HEK293 (cell line): ENCODE measurements around the gene PCDH18.

ENCODE experiments used
- CTCF ChIA-PET: fragments of 350-600 bp; formaldehyde crosslinking; extraction: SDS; loops from one replicate; lab custom pipeline; 2021; ENCODE audit warnings: antibody characterized with exemption; lab: Yijun Ruan, JAX
- POLR2A ChIA-PET: fragments of 300-600 bp; formaldehyde crosslinking; extraction: SDS; loops from one replicate; lab custom pipeline; 2020; ENCODE audit warnings: antibody characterized with exemption, inconsistent platforms; lab: Yijun Ruan, JAX
- H3K27ac ChIP-seq: fragments of 200-500 bp; sonication (Bioruptor generic); 2 replicates; pipeline ENCODE4 v1.5.1; 2014; ENCODE audit warnings: low read depth, low read length, control low read depth, inconsistent platforms; ENCODE audit errors: extremely low read depth
- H3K36me3 ChIP-seq, 2 experiments: fragments of 200-500 bp in 1 of 2; sonication (Bioruptor generic) in 1 of 2; 1 replicate in 1 of 2; 2 replicates in 1 of 2; pipeline ENCODE4 v1.5.1; 2014 to 2017; ENCODE audit warnings: inconsistent platforms in 2 of 2, low read length in 2 of 2; ENCODE audit not compliant: control insufficient read depth in 2 of 2, insufficient read depth in 1 of 2
- H3K4me1 ChIP-seq: fragments of 200-500 bp; sonication (Bioruptor generic); 2 replicates; pipeline ENCODE4 v1.5.1; 2014; ENCODE audit warnings: mild to moderate bottlenecking, low read length, inconsistent platforms; ENCODE audit not compliant: control insufficient read depth, insufficient read depth
- H3K4me3 ChIP-seq: 2 replicates; pipeline ENCODE4 v1.5.1; 2011; ENCODE audit warnings: low read depth, mild to moderate bottlenecking, control low read depth, low read length, moderate library complexity
- H3K9me3 ChIP-seq: fragments of 200-500 bp; sonication (Bioruptor generic); 2 replicates; pipeline ENCODE4 v1.5.1; 2014; ENCODE audit warnings: low read depth, low read length, inconsistent platforms; ENCODE audit not compliant: control insufficient read depth, insufficient read depth
- ATF2 ChIP-seq: fragments of 450-650 bp; formaldehyde crosslinking; IDR thresholded peaks from 2 replicates; pipeline ENCODE4 v1.5.1; 2016; ENCODE audit warnings: missing biosample characterization, missing genetic modification characterization, low read depth
- HOXA7 ChIP-seq: sonication (generic); formaldehyde crosslinking; IDR thresholded peaks from 2 replicates; pipeline ENCODE4 v1.8.1; 2022; ENCODE audit warnings: missing genetic modification reagents, borderline replicate concordance
- MZF1 ChIP-seq: fragments of 450-650 bp; formaldehyde crosslinking; IDR thresholded peaks from 2 replicates; pipeline ENCODE4 v1.5.1; 2017; ENCODE audit warnings: missing biosample characterization, missing genetic modification characterization, borderline replicate concordance
- SALL2 ChIP-seq: fragments of 450-650 bp; formaldehyde crosslinking; IDR thresholded peaks from 2 replicates; pipeline ENCODE4 v1.5.0; 2017; ENCODE audit warnings: missing biosample characterization, mild to moderate bottlenecking, missing genetic modification characterization, borderline replicate concordance
- ZBTB1 ChIP-seq: fragments of 450-650 bp; formaldehyde crosslinking; IDR thresholded peaks from 2 replicates; pipeline ENCODE4 v1.5.1; 2016; ENCODE audit warnings: missing biosample characterization, missing genetic modification characterization
- ZBTB10 ChIP-seq: fragments of 450-650 bp; formaldehyde crosslinking; IDR thresholded peaks from 2 replicates; pipeline ENCODE4 v1.5.1; 2016; ENCODE audit warnings: missing biosample characterization, missing genetic modification characterization
- ZBTB20 ChIP-seq: fragments of 450-650 bp; formaldehyde crosslinking; IDR thresholded peaks from 2 replicates; pipeline ENCODE4 v1.5.1; 2016; ENCODE audit warnings: missing biosample characterization, missing genetic modification characterization
- ZBTB6 ChIP-seq: fragments of 450-650 bp; formaldehyde crosslinking; IDR thresholded peaks from 2 replicates; pipeline ENCODE4 v1.5.1; 2017; ENCODE audit warnings: missing biosample characterization, missing genetic modification characterization
- ZNF184 ChIP-seq: fragments of 450-650 bp; IDR thresholded peaks from 2 replicates; pipeline ENCODE4 v1.5.1; 2018; ENCODE audit warnings: missing biosample characterization, mild to moderate bottlenecking, missing genetic modification characterization
- ZNF23 ChIP-seq: fragments of 450-650 bp; formaldehyde crosslinking; IDR thresholded peaks from 2 replicates; pipeline ENCODE4 v1.5.1; 2016; ENCODE audit warnings: missing biosample characterization, missing genetic modification characterization, borderline replicate concordance
- ZNF350 ChIP-seq: fragments of 450-650 bp; formaldehyde crosslinking; IDR thresholded peaks from 2 replicates; pipeline ENCODE4 v1.5.0; 2017; ENCODE audit warnings: missing biosample characterization, mild to moderate bottlenecking, missing genetic modification characterization
- ZNF354C ChIP-seq: fragments of 450-650 bp; formaldehyde crosslinking; IDR thresholded peaks from 2 replicates; pipeline ENCODE4 v1.5.1; 2016; ENCODE audit warnings: missing biosample characterization, missing genetic modification characterization, low read depth, borderline replicate concordance
- ZNF404 ChIP-seq: fragments of 450-650 bp; formaldehyde crosslinking; IDR thresholded peaks from 2 replicates; pipeline ENCODE4 v1.5.1; 2017; ENCODE audit warnings: missing biosample characterization, missing genetic modification characterization
- ZNF626 ChIP-seq: fragments of 450-650 bp; sonication (Bioruptor Pico); formaldehyde crosslinking; IDR thresholded peaks from 2 replicates; pipeline ENCODE4 v1.5.1; 2018; ENCODE audit warnings: missing biosample characterization, missing genetic modification characterization, inconsistent platforms
- ZNF664 ChIP-seq: fragments of 450-650 bp; formaldehyde crosslinking; IDR thresholded peaks from 2 replicates; pipeline ENCODE4 v1.5.1; 2016; ENCODE audit warnings: missing biosample characterization, missing genetic modification characterization
- ZNF837 ChIP-seq: fragments of 450-650 bp; formaldehyde crosslinking; IDR thresholded peaks from 2 replicates; pipeline ENCODE4 v1.5.1; 2016; ENCODE audit warnings: missing biosample characterization, missing genetic modification characterization
- ZSCAN23 ChIP-seq: fragments of 450-650 bp; formaldehyde crosslinking; IDR thresholded peaks from 2 replicates; pipeline ENCODE4 v1.5.1; 2016; ENCODE audit warnings: missing biosample characterization, missing genetic modification characterization
- TF ChIP-seq, protein P1 (sequence below): fragments of 450-650 bp; formaldehyde crosslinking; IDR thresholded peaks from 2 replicates; pipeline ENCODE4 v1.5.1; 2016; ENCODE audit warnings: missing biosample characterization, missing genetic modification characterization
- TF ChIP-seq, protein P2 (sequence below): fragments of 450-650 bp; formaldehyde crosslinking; IDR thresholded peaks from 2 replicates; pipeline ENCODE4; 2016; ENCODE audit warnings: missing biosample characterization, missing genetic modification characterization
- TF ChIP-seq, protein P3 (sequence below): fragments of 450-650 bp; formaldehyde crosslinking; IDR thresholded peaks from 2 replicates; pipeline ENCODE4 v1.5.1; 2016; ENCODE audit warnings: missing biosample characterization, missing genetic modification characterization

Gene PCDH18

GRCh38 chr4:137471895-137472294 lies 60.4 kb downstream of the PCDH18 start:
- TF ChIP-seq SALL2 (no peak), ZNF23 (tag by site-specific recombination) (no peak), ZNF626 (tag by site-specific recombination) (no peak)

DNA sequence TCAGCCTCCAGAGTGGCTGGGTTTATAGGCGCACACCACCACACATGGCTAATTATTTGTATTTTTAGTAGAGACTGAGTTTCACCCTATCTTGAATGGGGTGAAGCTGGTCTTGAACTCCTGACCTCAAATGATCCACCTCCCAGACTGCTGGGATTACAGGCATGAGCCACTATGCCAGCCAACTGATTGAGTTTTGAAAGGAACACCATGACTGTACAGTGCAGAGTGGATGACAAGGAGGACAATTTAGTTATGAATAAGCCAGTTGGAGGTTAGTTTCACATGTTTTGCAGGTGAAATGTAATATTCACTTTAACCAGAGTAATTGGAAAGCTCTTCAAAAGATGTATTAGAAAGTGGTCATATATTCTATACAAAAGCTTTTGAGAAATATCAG lies 60.8 kb downstream of the PCDH18 start:
- POLR2A ChIA-PET = no interaction called here
- Histone ChIP-seq H3K4me3 (no peak overlapping the region), H3K36me3 (no peaks in the 10 kb centered on the region), H3K27ac (no peak overlapping the region), H3K9me3 (no peaks in the 10 kb centered on the region), H3K4me1 (0 out of 2 replicates have a peak, but pooled peaks cover 3% of the 10 kb centered on the region)
- CTCF ChIA-PET = no interaction called here
- TF ChIP-seq ZBTB1 (tag by site-specific recombination) (no peak), ZNF837 (tag by site-specific recombination) (no peak), ZNF404 (no peak), HOXA7 (CRISPR knock-in tag) (no peak), ZNF184 (no peak), ZNF23 (tag by site-specific recombination) (no peak), ZNF350 (no peak), ZBTB20 (tag by site-specific recombination) (no peak), ATF2 (tag by site-specific recombination) (no peak)
- TF ChIP-seq, protein P1, sequence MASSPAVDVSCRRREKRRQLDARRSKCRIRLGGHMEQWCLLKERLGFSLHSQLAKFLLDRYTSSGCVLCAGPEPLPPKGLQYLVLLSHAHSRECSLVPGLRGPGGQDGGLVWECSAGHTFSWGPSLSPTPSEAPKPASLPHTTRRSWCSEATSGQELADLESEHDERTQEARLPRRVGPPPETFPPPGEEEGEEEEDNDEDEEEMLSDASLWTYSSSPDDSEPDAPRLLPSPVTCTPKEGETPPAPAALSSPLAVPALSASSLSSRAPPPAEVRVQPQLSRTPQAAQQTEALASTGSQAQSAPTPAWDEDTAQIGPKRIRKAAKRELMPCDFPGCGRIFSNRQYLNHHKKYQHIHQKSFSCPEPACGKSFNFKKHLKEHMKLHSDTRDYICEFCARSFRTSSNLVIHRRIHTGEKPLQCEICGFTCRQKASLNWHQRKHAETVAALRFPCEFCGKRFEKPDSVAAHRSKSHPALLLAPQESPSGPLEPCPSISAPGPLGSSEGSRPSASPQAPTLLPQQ = no peak
- TF ChIP-seq, protein P2, sequence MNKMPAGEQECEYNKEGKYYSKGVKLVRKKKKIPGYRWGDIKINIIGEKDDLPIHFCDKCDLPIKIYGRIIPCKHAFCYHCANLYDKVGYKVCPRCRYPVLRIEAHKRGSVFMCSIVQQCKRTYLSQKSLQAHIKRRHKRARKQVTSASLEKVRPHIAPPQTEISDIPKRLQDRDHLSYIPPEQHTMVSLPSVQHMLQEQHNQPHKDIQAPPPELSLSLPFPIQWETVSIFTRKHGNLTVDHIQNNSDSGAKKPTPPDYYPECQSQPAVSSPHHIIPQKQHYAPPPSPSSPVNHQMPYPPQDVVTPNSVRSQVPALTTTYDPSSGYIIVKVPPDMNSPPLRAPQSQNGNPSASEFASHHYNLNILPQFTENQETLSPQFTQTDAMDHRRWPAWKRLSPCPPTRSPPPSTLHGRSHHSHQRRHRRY = no peak

More at GRCh38 chr4:137471895-137472294, 60.4 kb downstream of the PCDH18 start:
- POLR2A ChIA-PET = no interaction called here
- Histone ChIP-seq H3K27ac (no peak overlapping the region), H3K36me3 (no peaks in the 10 kb centered on the region), H3K9me3 (no peaks in the 10 kb centered on the region), H3K4me3 (no peak overlapping the region), H3K4me1 (0 out of 2 replicates have a peak, but pooled peaks cover 3% of the 10 kb centered on the region)
- CTCF ChIA-PET = no interaction called here

- Histone ChIP-seq H3K36me3 (no peaks in the 10 kb centered on the region), H3K9me3 (no peaks in the 10 kb centered on the region), H3K4me3 (no peak overlapping the region), H3K27ac (no peak overlapping the region), H3K4me1 (0 out of 2 replicates have a peak, but pooled peaks cover 3% of the 10 kb centered on the region)
- ChIA-PET POLR2A (no interaction called here), CTCF (interaction anchor here (0.6 kb wide), 1 partner anchor 24 kb away, joined by 3 read pairs; no protein-coding TSS in a partner anchor)
- TF ChIP-seq, protein P1 = no peak
- no peak for TF ChIP-seq MZF1 (tag by site-specific recombination)
- no peak for TF ChIP-seq ZBTB10 (tag by site-specific recombination)
- TF ChIP-seq ZNF664 (tag by site-specific recombination) = no peak
- TF ChIP-seq ZBTB6 (tag by site-specific recombination) = no peak
- no peak for TF ChIP-seq ZSCAN23
- TF ChIP-seq, protein P3, sequence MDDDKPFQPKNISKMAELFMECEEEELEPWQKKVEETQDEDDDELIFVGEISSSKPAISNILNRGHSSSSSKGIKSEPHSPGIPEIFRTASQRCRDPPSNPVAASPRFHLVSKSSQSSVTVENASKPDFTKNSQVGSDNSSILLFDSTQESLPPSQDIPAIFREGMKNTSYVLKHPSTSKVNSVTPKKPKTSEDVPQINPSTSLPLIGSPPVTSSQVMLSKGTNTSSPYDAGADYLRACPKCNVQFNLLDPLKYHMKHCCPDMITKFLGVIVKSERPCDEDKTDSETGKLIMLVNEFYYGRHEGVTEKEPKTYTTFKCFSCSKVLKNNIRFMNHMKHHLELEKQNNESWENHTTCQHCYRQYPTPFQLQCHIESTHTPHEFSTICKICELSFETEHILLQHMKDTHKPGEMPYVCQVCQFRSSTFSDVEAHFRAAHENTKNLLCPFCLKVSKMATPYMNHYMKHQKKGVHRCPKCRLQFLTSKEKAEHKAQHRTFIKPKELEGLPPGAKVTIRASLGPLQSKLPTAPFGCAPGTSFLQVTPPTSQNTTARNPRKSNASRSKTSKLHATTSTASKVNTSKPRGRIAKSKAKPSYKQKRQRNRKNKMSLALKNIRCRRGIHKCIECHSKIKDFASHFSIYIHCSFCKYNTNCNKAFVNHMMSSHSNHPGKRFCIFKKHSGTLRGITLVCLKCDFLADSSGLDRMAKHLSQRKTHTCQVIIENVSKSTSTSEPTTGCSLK (tag by site-specific recombination) = no peak
- no peak for TF ChIP-seq ZNF354C (tag by site-specific recombination)
These were observed 61.5 kb downstream of the PCDH18 start for GRCh38 chr4:137470806-137471205.
